ENCODE measurements around the gene CREBL2. TPM values are rescaled to one million over a fixed set of nuclear protein-coding genes. Genes with fewer than 3 reads are reported as not detected.

Gene CREBL2
- total and polyA plus RNA-seq, 10 of the 15 experiments (the other 5 are each of a cell fraction or from before 2014, with no cell fraction given), result 4.6 to 19.1 (median 13.5) TPM

GRCh38 chr12:12582193-12582881, 29.3 kb upstream of the CREBL2 start (continued):
- no peak for TF ChIP-seq BCL3 (IDR thresholded peaks at IDR 0.05; ENCODE audit: borderline replicate concordance, insufficient read depth, low read depth, low read length, poor library complexity, severe bottlenecking)
- TF ChIP-seq SKIL (IDR thresholded peaks at IDR 0.05; ENCODE audit: low read depth, poor library complexity, severe bottlenecking), result no peak
- TF ChIP-seq FOS (IDR thresholded peaks at IDR 0.05; ENCODE audit: borderline replicate concordance, extremely low read depth, insufficient read length), result no peak
- no peak for TF ChIP-seq KAT2A (conservative IDR thresholded peaks at IDR 0.05; ENCODE audit: control insufficient read depth, low read depth, low read length)
- TF ChIP-seq ZNF207 (IDR thresholded peaks at IDR 0.05; ENCODE audit: borderline replicate concordance), result 0 out of 2 replicates have a peak, but pooled peaks have one; percentile 26
- no peak for TF ChIP-seq IRF5 (IDR thresholded peaks at IDR 0.05; ENCODE audit: borderline replicate concordance)
- no peak; the same call in 1 of the 2 replicates for TF ChIP-seq GATAD2B (conservative IDR thresholded peaks at IDR 0.05; ENCODE audit: low read depth)
- TF ChIP-seq NBN (IDR thresholded peaks at IDR 0.05), result no peak
- no peak for TF ChIP-seq IKZF1 (conservative IDR thresholded peaks at IDR 0.05)
- peak; percentile 15 for TF ChIP-seq SP1 (IDR thresholded peaks at IDR 0.05; ENCODE audit: low read depth, low read length)
- no peak for TF ChIP-seq ZBTB40 (IDR thresholded peaks at IDR 0.05; ENCODE audit: borderline replicate concordance)
- TF ChIP-seq RCOR1 (conservative IDR thresholded peaks at IDR 0.05; ENCODE audit: low read depth, low read length), result no peak
- TF ChIP-seq BCL11A (IDR thresholded peaks at IDR 0.05; ENCODE audit: low read depth, low read length), result no peak
- peak; percentile 85; the same call in 1 of the 2 replicates for TF ChIP-seq WRNIP1 (IDR thresholded peaks at IDR 0.05; ENCODE audit: borderline replicate concordance, low read depth, low read length)
- no peak for TF ChIP-seq BRCA1 (IDR thresholded peaks at IDR 0.05; ENCODE audit: low read depth, low read length)
- no peak for TF ChIP-seq HCFC1 (IDR thresholded peaks at IDR 0.05; ENCODE audit: low read length)
- TF ChIP-seq MXI1 (IDR thresholded peaks at IDR 0.05; ENCODE audit: low read depth, low read length), result peak; percentile 64; the same call in 1 of the 2 replicates
- no peak for TF ChIP-seq RFX5 (IDR thresholded peaks at IDR 0.05; ENCODE audit: low read depth, low read length)
- TF ChIP-seq SUPT20H (IDR thresholded peaks at IDR 0.05; ENCODE audit: borderline replicate concordance, control insufficient read depth, low read depth, low read length), result no peak
- TF ChIP-seq EED (IDR thresholded peaks at IDR 0.05; ENCODE audit: low read depth), result no peak
- no peak for TF ChIP-seq NR2F1 (conservative IDR thresholded peaks at IDR 0.05)
- TF ChIP-seq SMC3 (IDR thresholded peaks at IDR 0.05; ENCODE audit: borderline replicate concordance, low read length), result no peak; the same call in 1 of the 2 replicates

Data from GM12878 (cell line).